Vagina (tissue), 2 donors: ENCODE data around the gene GOLGA3. TPM values are rescaled to one million over a fixed set of nuclear protein-coding genes. Genes with fewer than 3 reads are reported as not detected.

Source experiments
- DNase-seq, 2 donors: peaks; one replicate each; pipeline ENCODE4 v3.0.0-alpha.2; 2017; ENCODE audit errors: extremely low spot score in 2 of 2
- H3K27ac ChIP-seq: fragments of 200-600 bp; sonication (generic); one replicate; pipeline ENCODE4 v1.5.1; 2019
- H3K27me3 ChIP-seq: fragments of 200-600 bp; sonication (generic); one replicate; pipeline ENCODE4 v1.5.1; 2019
- H3K36me3 ChIP-seq, 2 donors: fragments of 200-600 bp; sonication (generic); one replicate each; pipeline ENCODE4 v1.5.1; 2017 to 2019
- H3K4me1 ChIP-seq: fragments of 200-600 bp; sonication (generic); one replicate; pipeline ENCODE4 v1.5.1; 2019
- H3K4me3 ChIP-seq, 2 donors: fragments of 200-600 bp; sonication (generic); 1 replicate in 1 of 2; 2 replicates in 1 of 2; pipeline ENCODE4 v1.5.1; 2016 to 2019
- H3K9me3 ChIP-seq: fragments of 200-600 bp; sonication (generic); one replicate; pipeline ENCODE4 v1.5.1; 2019
- POLR2A ChIP-seq, 2 donors: fragments of 450-650 bp; IDR thresholded peaks; one replicate each; pipeline ENCODE4 v1.6.1; 2017; ENCODE audit warnings: antibody characterized with exemption in 2 of 2, mild to moderate bottlenecking in 2 of 2, moderate library complexity in 2 of 2
- POLR2AphosphoS5 ChIP-seq, 2 donors: sonication (generic); formaldehyde crosslinking; IDR thresholded peaks; one replicate each; pipeline ENCODE4 v1.9.0; 2017; ENCODE audit warnings: antibody characterized with exemption in 2 of 2, mild to moderate bottlenecking in 2 of 2, low read depth in 1 of 2; ENCODE audit not compliant: insufficient read depth in 1 of 2
- intact Hi-C: fragments of 100-400 bp; cut with DNase I; formaldehyde crosslinking; loops from one replicate; pipeline ENCODE4 v1.15.1; 2023
- small RNA-seq: library from RNA; depleted of rRNA; stranded (forward); fragments of <200 nt; gene quantifications from one replicate; pipeline ENCODE3, GENCODE V24; 2016
- total RNA-seq: library from RNA; depleted of rRNA; stranded (reverse); fragments of >200 nt; gene quantifications from one replicate; pipeline ENCODE4 v1.2.3, GENCODE V29; 2016
- TF ChIP-seq, protein P1 (sequence below), 3 experiments: fragments of 450-650 bp in 2 of 3; fragments of 200-600 bp in 1 of 3; sonication (generic) in 1 of 3; IDR thresholded peaks; one replicate each; pipeline ENCODE4 v1.5.1; 2017 to 2019; ENCODE audit warnings: antibody characterized with exemption in 3 of 3, mild to moderate bottlenecking in 2 of 3, moderate library complexity in 2 of 3

GOLGA3 gene
- total RNA-seq, 1 donor from 2014 or later: 49.8 TPM

GRCh38 chr12:132719954-132720324 lies 108.7 kb downstream of the GOLGA3 start:
- Histone ChIP-seq H3K27me3 (no peaks in the 10 kb centered on the region), H3K4me3 (no peak overlapping the region), H3K9me3 (no peaks in the 10 kb centered on the region), H3K4me1 (no peaks in the 10 kb centered on the region), H3K27ac (no peak overlapping the region), H3K36me3 (peaks cover 4 to 56% of the 10 kb centered on the region in 2 donors)
- no peak for TF ChIP-seq POLR2A (IDR thresholded peaks at IDR 0.05)
- no peak for TF ChIP-seq POLR2AphosphoS5 (IDR thresholded peaks at IDR 0.05; ENCODE audit: insufficient read depth in 1 of 2, low read depth in 1 of 2)
- TF ChIP-seq, protein P1, sequence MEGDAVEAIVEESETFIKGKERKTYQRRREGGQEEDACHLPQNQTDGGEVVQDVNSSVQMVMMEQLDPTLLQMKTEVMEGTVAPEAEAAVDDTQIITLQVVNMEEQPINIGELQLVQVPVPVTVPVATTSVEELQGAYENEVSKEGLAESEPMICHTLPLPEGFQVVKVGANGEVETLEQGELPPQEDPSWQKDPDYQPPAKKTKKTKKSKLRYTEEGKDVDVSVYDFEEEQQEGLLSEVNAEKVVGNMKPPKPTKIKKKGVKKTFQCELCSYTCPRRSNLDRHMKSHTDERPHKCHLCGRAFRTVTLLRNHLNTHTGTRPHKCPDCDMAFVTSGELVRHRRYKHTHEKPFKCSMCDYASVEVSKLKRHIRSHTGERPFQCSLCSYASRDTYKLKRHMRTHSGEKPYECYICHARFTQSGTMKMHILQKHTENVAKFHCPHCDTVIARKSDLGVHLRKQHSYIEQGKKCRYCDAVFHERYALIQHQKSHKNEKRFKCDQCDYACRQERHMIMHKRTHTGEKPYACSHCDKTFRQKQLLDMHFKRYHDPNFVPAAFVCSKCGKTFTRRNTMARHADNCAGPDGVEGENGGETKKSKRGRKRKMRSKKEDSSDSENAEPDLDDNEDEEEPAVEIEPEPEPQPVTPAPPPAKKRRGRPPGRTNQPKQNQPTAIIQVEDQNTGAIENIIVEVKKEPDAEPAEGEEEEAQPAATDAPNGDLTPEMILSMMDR (IDR thresholded peaks at IDR 0.05): no peak
- intact Hi-C loops: no loop called here
- no peak for DNase-seq

- Histone ChIP-seq H3K9me3 (no peaks in the 10 kb centered on the region), H3K36me3 (peaks cover 4 to 56% of the 10 kb centered on the region in 2 donors), H3K27me3 (no peaks in the 10 kb centered on the region), H3K4me3 (no peak overlapping the region), H3K27ac (no peak overlapping the region), H3K4me1 (no peaks in the 10 kb centered on the region)
- intact Hi-C loops: no loop called here
- TF ChIP-seq, protein P1 (IDR thresholded peaks at IDR 0.05): no peak
- TF ChIP-seq POLR2AphosphoS5 (IDR thresholded peaks at IDR 0.05; ENCODE audit: insufficient read depth in 1 of 2, low read depth in 1 of 2) (no peak), POLR2A (IDR thresholded peaks at IDR 0.05) (no peak)
- no peak for DNase-seq
Measured at GRCh38 chr12:132719141-132719953, 109.3 kb downstream of the GOLGA3 start.

Small RNAs within 50 kb of the gene (small RNA-seq; reads per million reads assigned to genes)
- not detected for gene RNA5SP379

Other genes with a start within 250 kb of the GOLGA3 start
- gene LRCOL1, start 218.3 kb downstream of the GOLGA3 start, total RNA-seq: not detected
- gene P2RX2, start 210.1 kb downstream of the GOLGA3 start, total RNA-seq: not detected
- gene POLE, start 141.5 kb downstream of the GOLGA3 start, total RNA-seq: 56.7 TPM
- 15.0 TPM for gene PXMP2, start 141.3 kb downstream of the GOLGA3 start, total RNA-seq
- 27.0 TPM for gene PGAM5, start 118.0 kb downstream of the GOLGA3 start, total RNA-seq
- gene ANKLE2, start 67.0 kb downstream of the GOLGA3 start, total RNA-seq: 63.1 TPM
- 37.1 TPM for gene CHFR, start 58.7 kb upstream of the GOLGA3 start, total RNA-seq
- 10.1 TPM for gene ZNF605, start 127.4 kb upstream of the GOLGA3 start, total RNA-seq
- 11.8 TPM for gene ZNF26, start 157.5 kb upstream of the GOLGA3 start, total RNA-seq
- gene ZNF84, start 208.6 kb upstream of the GOLGA3 start, total RNA-seq: 24.6 TPM